Endothelial cell of umbilical vein (primary cell): Measurements from ENCODE around the gene CNIH2.

Experiments
- CTCF ChIP-seq, 2 donors: IDR thresholded peaks; 1 replicate in 1 of 2; 2 replicates in 1 of 2; pipeline ENCODE4 v1.5.1; 2011; ENCODE audit warnings: low read length in 2 of 2, mild to moderate bottlenecking in 2 of 2, moderate library complexity in 2 of 2, control low read depth in 1 of 2, inconsistent platforms in 1 of 2, low read depth in 1 of 2; ENCODE audit not compliant: insufficient read depth in 1 of 2; ENCODE audit errors: extremely low read depth in 1 of 2
- EZH2 ChIP-seq: IDR thresholded peaks from 2 replicates; pipeline ENCODE4 v1.6.1; 2012; ENCODE audit warnings: borderline replicate concordance, low read depth, mild to moderate bottlenecking, moderate library complexity, low read length, inconsistent platforms; ENCODE audit not compliant: severe bottlenecking
- FOS ChIP-seq: IDR thresholded peaks from 2 replicates; pipeline ENCODE4 v1.6.1; 2011; ENCODE audit warnings: mild to moderate bottlenecking, low read length, moderate library complexity, borderline replicate concordance; ENCODE audit not compliant: insufficient read depth
- GATA2 ChIP-seq: IDR thresholded peaks from 2 replicates; pipeline ENCODE4 v1.7.0; 2011; ENCODE audit warnings: low read depth, mild to moderate bottlenecking, moderate library complexity, mixed read lengths, low read length; ENCODE audit not compliant: insufficient read length, insufficient read depth
- JUN ChIP-seq: IDR thresholded peaks from 2 replicates; pipeline ENCODE4 v1.6.1; 2011; ENCODE audit warnings: borderline replicate concordance, low read depth; ENCODE audit not compliant: insufficient read length, insufficient read depth
- MAX ChIP-seq: IDR thresholded peaks from 2 replicates; pipeline ENCODE4 v1.6.1; 2011; ENCODE audit not compliant: insufficient read depth, insufficient read length
- MYC ChIP-seq: IDR thresholded peaks from one replicate; pipeline ENCODE4 v1.6.1; 2011; ENCODE audit warnings: mild to moderate bottlenecking, low read depth, low read length
- POLR2A ChIP-seq: IDR thresholded peaks from 2 replicates; pipeline ENCODE4 v1.6.1; 2012; ENCODE audit warnings: low read depth, mild to moderate bottlenecking, control low read depth, low read length
- POLR2AphosphoS5 ChIP-seq: IDR thresholded peaks from 2 replicates; pipeline ENCODE4 v1.6.1; 2012; ENCODE audit warnings: low read depth, mild to moderate bottlenecking, control low read depth, low read length, moderate library complexity; ENCODE audit not compliant: insufficient read depth

DNA sequence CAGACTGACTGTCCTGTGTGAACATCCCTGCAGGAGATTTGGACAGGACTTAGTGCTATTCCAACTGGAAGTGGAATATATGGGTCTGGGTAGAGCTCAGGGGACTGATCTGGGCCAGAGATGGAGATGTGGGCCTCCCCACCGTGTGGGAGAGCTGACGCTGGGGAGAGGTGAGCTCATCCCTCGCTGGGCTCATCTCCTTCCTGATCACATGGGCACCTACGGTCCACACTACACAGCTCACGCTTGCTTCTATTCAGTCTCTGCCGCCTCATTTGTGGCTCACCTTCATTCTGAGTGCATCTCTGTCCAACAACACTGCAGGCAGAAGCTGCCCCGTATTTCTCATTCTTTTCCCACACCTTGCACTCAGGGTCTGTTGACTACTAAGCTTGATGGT is 26.2 kb upstream of the CNIH2 start:
- TF ChIP-seq POLR2A = no peak
- TF ChIP-seq CTCF (IDR thresholded peaks at IDR 0.05; ENCODE audit: extremely low read depth in 1 of 2, insufficient read depth in 1 of 2, low read depth in 1 of 2, low read length in 2 of 2) = no peak
- TF ChIP-seq FOS = no peak
- no peak for TF ChIP-seq EZH2
- TF ChIP-seq GATA2 = no peak
- no peak for TF ChIP-seq MYC
- no peak for TF ChIP-seq POLR2AphosphoS5
- TF ChIP-seq MAX = no peak
- no peak for TF ChIP-seq JUN
